G401 (cell line): ENCODE data around the gene PRICKLE2. TPM values are rescaled to one million over a fixed set of nuclear protein-coding genes. Genes with fewer than 3 reads are reported as not detected.

Source experiments
- DNase-seq: peaks from one replicate; pipeline ENCODE4 v3.0.0-alpha.2; 2015; ENCODE audit warnings: low spot score
- in situ Hi-C: cut with HindIII; loops from 2 replicates; pipeline ENCODE4 v1.10.0; 2016; ENCODE audit warnings: low sequenced_read_pairs, mixed read lengths
- total RNA-seq: library from RNA; depleted of rRNA; stranded (reverse); fragments of >200 nt; shearing (Covaris generic); gene quantifications from 2 replicates; pipeline ENCODE4 v1.2.3, GENCODE V29; 2014

Gene PRICKLE2
- total RNA-seq, 1 experiment from 2014 or later, result 0.31 TPM

- in situ Hi-C loops, result no loop called here
- DNase-seq, result no peak
Observed at GRCh38 chr3:64145438-64145837, 79.8 kb downstream of the PRICKLE2 start.

DNA sequence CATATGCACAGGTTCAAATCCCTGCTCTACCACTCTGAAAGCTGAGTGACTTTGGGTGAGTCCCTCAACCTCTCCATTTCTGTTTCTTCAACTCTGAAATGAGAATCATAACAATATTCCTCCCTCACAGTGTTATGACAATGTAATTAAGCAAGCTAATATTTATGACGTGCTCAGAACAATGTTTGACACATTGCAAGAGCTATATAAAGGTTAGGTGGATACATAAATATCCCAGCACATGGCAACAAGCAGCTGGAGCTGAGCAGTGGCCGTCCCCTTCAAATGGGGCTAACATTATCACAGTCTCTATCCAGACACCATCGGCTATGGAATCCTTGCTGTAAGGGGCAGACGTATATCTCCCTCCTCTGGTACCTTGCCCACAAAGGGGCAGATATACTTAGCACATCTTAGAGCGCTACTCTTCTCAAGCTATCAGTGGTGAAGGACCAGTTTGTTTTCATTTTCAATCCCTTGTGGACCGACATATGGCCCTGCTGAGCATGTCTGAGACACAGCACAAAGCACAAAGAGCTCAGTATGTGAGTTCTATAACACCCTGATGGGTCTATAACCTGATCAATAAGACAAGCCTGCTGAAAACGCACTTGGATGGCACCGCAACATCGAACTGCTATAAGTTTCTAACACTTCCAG lies 80.9 kb downstream of the PRICKLE2 start:
- DNase-seq, result no peak
- in situ Hi-C loops, result no loop called here

- DNase-seq, result no peak
- in situ Hi-C loops, result no loop called here
Observed at GRCh38 chr3:64143409-64144130, 81.7 kb downstream of the PRICKLE2 start.

- in situ Hi-C loops, result no loop called here
- no peak for DNase-seq
Observed at GRCh38 chr3:64141476-64141875, 83.8 kb downstream of the PRICKLE2 start.

DNA sequence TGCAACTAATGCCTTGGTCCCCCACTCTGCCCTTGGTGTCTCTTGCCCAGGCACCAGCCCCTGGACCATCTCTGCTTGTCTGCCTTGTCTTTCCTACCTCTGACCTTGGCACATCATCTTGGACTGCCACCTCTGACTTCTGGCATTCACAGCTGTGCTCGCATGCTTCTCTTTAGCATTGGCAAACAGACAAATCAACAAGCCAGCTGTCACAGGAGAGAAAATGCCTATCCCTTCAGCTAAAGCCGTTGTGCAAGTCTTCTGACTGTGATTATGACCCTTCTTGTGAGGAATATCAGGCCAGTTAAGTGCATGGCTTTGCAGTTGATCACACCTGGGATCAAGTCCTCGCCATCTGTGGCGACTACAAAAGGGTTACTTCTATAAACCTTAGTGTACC lies 84.6 kb downstream of the PRICKLE2 start:
- DNase-seq, result no peak
- in situ Hi-C loops, result no loop called here

GRCh38 chr3:64138656-64139375 lies 86.5 kb downstream of the PRICKLE2 start:
- DNase-seq, result no peak
- in situ Hi-C loops, result no loop called here

DNA sequence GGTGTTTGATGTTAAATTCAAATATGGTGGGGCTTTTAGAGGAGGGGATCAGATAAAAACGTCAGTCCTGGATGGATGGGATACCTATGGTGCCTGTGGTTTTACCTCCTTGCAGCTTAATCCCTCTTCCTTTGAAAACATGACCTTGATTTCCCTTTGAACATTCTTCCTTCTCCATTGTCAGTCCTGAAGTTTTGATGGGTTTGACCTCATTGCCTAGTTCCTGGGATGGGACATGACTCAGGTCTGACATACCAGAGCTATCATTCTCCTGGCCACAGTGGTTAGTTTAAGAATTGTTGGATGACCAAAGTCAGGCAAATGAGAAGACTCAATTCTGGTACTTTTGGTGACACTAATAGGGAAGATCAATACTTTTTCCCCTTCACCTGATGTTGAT lies 87.2 kb downstream of the PRICKLE2 start:
- DNase-seq, result no peak
- in situ Hi-C loops, result no loop called here

DNA sequence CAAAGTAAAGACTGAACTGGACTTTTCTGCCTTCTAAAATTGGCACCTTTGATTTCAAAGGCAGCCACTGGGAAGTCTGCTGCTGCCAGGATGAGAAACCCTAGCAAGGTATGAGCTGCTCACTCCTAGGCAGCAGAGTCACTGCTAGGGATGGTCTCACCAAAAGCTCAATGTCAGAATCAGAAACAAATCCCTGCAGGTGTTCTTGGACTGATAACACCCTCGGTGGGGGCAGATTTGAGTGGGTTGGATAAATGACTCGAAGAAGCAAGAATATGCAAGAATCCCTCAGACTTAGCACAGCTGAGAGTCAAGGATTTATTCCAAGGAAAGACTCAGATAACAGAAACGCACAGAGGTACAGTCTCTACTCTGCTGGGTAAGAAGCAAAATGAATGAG lies 90.4 kb downstream of the PRICKLE2 start:
- in situ Hi-C loops, result no loop called here
- DNase-seq, result no peak

- in situ Hi-C loops, result no loop called here
- DNase-seq, result no peak
Observed at GRCh38 chr3:64133987-64134386, 91.3 kb downstream of the PRICKLE2 start.

DNA sequence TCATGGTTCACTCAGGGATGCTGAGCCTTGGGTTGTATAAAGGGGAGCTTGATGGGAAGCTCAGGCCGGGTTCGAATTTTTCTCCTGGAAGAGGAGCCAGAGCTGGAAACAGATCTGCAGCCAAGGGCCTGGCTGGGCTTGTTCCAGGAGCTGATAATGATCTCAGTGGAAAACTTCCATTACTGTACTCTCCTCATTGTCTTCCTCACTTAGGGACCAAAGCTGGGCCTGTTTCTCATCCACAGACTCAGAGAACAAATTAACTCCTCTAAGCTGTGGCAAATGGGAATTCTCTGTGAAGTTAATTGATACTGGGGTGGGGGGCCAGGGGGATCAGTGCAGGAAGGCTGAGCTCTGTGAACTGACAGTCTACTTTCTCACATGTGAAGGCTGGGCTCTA lies 92.0 kb downstream of the PRICKLE2 start:
- DNase-seq, result no peak
- in situ Hi-C loops, result no loop called here

- in situ Hi-C loops, result no loop called here
- DNase-seq, result no peak
Observed at GRCh38 chr3:64131725-64132469, 93.4 kb downstream of the PRICKLE2 start.

- in situ Hi-C loops, result no loop called here
- DNase-seq, result no peak
Observed at GRCh38 chr3:64130436-64130835, 94.8 kb downstream of the PRICKLE2 start.

- in situ Hi-C loops, result no loop called here
- no peak for DNase-seq
Observed at GRCh38 chr3:64129581-64129980, 95.7 kb downstream of the PRICKLE2 start.

- in situ Hi-C loops, result no loop called here
- no peak for DNase-seq
Observed at GRCh38 chr3:64129106-64129505, 96.2 kb downstream of the PRICKLE2 start.

DNA sequence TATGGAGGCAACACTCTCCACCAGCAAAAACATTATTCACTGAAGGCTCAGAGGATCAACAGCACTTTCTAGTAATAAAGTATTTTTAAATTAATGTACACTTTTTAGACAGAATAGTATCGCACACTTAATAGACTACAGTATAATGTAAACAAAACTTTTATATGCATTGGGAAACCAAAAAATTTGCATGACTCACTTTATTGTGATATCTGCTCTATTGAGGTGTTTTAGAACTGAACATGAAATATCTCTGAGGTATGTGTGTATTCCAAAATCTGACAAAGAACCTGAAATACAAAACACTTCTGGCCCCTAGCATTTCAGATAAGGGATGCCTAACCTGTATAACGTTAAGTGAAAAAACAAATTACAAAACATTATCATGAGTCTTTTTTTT lies 99.7 kb downstream of the PRICKLE2 start:
- in situ Hi-C loops, result no loop called here
- no peak for DNase-seq

- no peak for DNase-seq
Observed at GRCh38 chr3:64123931-64124330, 101.3 kb downstream of the PRICKLE2 start.

DNA sequence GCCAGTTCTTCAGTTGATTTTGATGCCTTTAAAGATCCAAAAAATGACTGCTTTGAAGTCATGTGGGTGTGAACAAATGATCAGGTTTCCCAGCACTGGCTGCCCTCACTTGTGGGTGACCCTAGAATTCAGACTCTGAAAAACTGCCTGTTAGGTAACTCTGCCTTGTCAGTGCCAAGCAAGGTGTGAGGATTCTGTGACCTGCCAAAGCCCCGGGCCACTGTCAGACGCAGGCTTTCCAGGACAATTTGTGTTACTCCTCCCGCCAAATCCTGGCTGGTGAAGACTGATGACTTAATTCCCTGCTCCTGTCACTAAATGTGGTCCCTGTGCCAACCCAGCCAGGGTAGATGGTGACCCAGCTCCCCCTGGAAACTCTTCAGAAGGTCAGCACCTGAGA lies 102.8 kb downstream of the PRICKLE2 start:
- peak; percentile 29 for DNase-seq
- in situ Hi-C loops, result no loop called here

More at GRCh38 chr3:64123931-64124330, 101.3 kb downstream of the PRICKLE2 start:
- in situ Hi-C loops, result no loop called here

DNA sequence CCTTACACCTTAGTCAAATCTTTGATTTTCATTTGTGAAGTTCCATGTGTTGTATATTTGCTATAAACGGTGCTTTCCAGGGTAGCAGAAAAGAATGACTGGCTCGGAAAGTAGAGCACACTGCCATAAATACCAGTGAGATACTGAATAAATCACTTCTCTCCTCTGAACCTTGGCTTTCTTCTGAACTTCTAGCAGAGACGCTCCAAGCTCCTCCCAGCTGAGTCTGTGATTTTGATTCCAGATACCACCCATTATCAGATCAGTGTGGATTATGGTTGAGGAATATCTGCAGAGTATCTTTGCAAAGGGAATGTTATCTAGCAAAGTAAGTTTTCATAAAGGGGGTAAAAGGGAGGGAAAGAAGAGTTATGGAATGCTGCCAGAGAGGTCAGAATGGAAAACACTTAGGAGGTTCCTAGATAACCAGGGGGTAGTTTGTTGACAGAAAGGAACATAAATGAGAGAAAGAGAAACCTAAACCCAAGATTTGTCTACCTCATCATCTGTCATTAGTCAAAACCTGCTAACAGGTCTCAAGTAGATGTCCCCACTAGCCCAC lies 103.4 kb downstream of the PRICKLE2 start:
- in situ Hi-C loops, result no loop called here
- DNase-seq, result peak; percentile 8

GRCh38 chr3:64120876-64121275 lies 104.4 kb downstream of the PRICKLE2 start:
- peak; percentile 72 for DNase-seq
- in situ Hi-C loops, result no loop called here
